ENCODE results near the gene PRKD2. TPM values are rescaled to one million over a fixed set of nuclear protein-coding genes. Genes with fewer than 3 reads are reported as not detected.

PRKD2 gene
- total and polyA plus RNA-seq, 11 donors: 8.4 to 32.8 (median 12.1) TPM

DNA sequence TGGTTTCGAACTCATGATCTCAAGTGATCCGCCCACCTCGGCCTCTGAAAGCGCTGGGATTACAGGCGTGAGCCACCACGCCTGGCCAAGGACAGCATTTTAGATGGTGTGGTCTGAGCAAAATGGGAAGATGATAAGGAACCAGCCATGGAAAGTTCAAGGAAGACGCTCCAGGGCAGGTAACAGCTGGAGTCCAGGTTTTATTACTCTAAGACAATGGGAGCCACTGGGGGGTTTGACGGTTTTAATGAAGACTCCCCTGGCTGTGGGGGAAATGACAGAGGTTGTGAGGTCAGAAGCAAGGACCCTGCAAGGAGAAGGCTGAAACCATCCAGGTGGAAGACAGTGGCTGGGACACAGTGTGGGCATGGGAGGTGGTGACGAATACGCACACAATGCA, 20.9 kb downstream of the PRKD2 start:
- Histone ChIP-seq H3K4me1 (peaks cover 0 to 13% (median 3%) of the 10 kb centered on the region in 12 donors), H3K9me3 (no peaks in the 10 kb centered on the region), H3K27ac (no peak overlapping the region), H3K27me3 (no peaks in the 10 kb centered on the region), H3K36me3 (peaks cover 3 to 96% (median 92%) of the 10 kb centered on the region in 9 donors), H3K4me3 (no peak overlapping the region)
- TF ChIP-seq, protein P1, sequence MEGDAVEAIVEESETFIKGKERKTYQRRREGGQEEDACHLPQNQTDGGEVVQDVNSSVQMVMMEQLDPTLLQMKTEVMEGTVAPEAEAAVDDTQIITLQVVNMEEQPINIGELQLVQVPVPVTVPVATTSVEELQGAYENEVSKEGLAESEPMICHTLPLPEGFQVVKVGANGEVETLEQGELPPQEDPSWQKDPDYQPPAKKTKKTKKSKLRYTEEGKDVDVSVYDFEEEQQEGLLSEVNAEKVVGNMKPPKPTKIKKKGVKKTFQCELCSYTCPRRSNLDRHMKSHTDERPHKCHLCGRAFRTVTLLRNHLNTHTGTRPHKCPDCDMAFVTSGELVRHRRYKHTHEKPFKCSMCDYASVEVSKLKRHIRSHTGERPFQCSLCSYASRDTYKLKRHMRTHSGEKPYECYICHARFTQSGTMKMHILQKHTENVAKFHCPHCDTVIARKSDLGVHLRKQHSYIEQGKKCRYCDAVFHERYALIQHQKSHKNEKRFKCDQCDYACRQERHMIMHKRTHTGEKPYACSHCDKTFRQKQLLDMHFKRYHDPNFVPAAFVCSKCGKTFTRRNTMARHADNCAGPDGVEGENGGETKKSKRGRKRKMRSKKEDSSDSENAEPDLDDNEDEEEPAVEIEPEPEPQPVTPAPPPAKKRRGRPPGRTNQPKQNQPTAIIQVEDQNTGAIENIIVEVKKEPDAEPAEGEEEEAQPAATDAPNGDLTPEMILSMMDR (IDR thresholded peaks at IDR 0.05): no peak
- no peak for TF ChIP-seq POLR2A (IDR thresholded peaks at IDR 0.05)
- DNase-seq (peak in 1 of 5 donors; percentile 4), ATAC-seq (no peak)
- intact Hi-C loops (cut with DNase I): loop anchor here in 2 of 10 donors (5.0 kb wide), 2 partner anchors 41 to 46 kb away; no protein-coding TSS in a partner anchor
- WGBS, 4 donors: 96 to 97% (median 96%) methylated on average over 10 of the region's 10 CpGs

DNA sequence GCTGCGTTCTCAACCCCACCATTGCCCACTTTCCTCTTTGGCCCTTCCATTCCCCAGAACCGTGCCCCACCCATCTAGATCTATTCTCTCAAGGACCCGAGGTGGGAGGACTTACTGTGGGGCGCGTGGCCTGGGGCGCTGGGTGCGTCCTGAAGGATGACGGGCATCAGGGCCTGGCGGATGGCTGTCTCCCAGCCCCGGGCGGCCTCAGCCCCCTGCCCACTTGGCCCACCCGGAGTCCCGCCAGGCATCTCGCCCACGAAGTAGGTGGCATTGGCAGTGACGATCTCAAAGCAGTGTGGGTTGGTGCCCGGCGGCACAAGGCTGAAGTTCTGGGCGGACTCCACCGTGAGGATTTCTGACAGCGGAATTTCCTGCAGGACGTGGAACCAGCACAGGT, 23.2 kb downstream of the PRKD2 start:
- H3K4me3 ChIP-seq: no peak overlapping the region
- H3K9me3 ChIP-seq: no peaks in the 10 kb centered on the region
- ATAC-seq (no peak), DNase-seq (peak in 1 of 5 donors; percentile 18)
- 94 to 96% (median 95%) methylated on average over 15 to 22 of the region's 22 CpGs for WGBS, 4 donors
- peaks cover 2 to 96% (median 92%) of the 10 kb centered on the region in 9 donors for H3K36me3 ChIP-seq
- peaks cover 0 to 13% (median 3%) of the 10 kb centered on the region in 12 donors for H3K4me1 ChIP-seq
- TF ChIP-seq POLR2A (IDR thresholded peaks at IDR 0.05): no peak
- TF ChIP-seq, protein P1 (IDR thresholded peaks at IDR 0.05): no peak
- intact Hi-C loops (cut with DNase I): no loop called here
- H3K27me3 ChIP-seq: no peaks in the 10 kb centered on the region
- H3K27ac ChIP-seq: no peak overlapping the region

DNA sequence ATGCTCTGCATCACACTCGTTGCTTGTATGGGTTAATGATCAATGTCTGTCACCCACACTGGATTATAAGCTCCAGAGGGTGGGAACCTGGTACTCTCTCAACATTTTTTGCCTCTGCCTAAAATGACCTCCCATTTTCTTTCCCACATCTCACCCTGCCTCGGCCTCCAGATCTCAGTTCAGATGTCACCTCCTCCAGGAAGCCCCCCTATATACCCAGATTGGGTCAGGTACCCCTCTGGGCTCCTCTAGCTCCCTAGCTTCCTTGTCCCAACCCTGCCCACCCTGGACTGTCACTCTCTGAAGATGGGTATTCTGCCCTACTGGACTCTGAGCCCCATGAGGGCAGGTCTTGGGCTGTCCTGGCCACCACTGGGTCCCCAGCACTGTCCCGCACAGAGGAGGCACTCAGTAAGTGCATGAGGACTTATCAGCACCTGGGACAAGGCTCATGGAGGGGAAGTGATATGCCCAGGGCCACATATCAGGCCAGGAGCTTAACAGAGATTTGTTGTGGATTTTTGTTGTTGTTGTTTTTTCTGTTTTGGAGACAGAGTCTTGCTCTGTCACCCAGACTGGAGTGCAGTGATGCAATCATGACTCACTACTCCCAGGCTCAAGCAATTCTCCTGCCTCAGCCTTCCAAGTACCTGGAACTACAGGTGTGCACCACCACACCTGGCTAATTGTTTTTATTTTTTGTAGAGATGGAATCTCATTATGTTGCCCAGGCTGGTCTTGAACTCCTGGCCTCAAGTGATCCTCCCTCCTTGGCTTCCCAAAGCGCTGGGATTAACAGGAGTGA, 23.8 kb downstream of the PRKD2 start:
- no peaks in the 10 kb centered on the region for H3K9me3 ChIP-seq
- no peak overlapping the region for H3K27ac ChIP-seq
- peak in 1 of 5 donors; percentile 2 for DNase-seq
- no peak overlapping the region for H3K4me3 ChIP-seq
- intact Hi-C loops (cut with DNase I): no loop called here
- H3K4me1 ChIP-seq: peaks cover 0 to 13% (median 3%) of the 10 kb centered on the region in 12 donors
- H3K27me3 ChIP-seq: no peaks in the 10 kb centered on the region
- TF ChIP-seq, protein P1 (IDR thresholded peaks at IDR 0.05): no peak
- TF ChIP-seq POLR2A (IDR thresholded peaks at IDR 0.05): no peak
- WGBS, 4 donors: 95 to 97% (median 97%) methylated on average over 3 to 4 of the region's 4 CpGs
- peaks cover 2 to 96% (median 92%) of the 10 kb centered on the region in 9 donors for H3K36me3 ChIP-seq
- no peak for ATAC-seq

DNA sequence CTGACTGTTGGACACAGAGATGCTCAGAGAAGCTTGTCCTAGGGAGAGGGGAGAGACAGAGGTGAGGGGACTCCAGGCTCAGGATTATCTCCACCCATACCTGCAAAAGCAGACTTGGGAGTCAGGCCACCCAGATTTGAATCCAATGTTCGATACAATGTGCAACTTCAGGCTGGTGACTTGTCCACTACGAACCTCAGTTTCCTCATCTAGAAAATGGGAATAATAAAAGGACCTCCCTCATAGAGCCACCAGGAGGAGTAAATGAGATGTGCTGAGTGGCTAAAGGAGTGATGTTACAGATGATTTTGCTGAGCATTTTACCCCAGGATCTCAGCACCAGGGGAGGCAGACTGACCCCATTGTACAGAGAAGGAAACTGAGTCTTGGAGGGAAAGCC, 25.0 kb downstream of the PRKD2 start:
- 91 to 99% (median 95%) methylated on average over 2 of the region's 2 CpGs for WGBS, 4 donors

More for the DNA sequence above, 25.0 kb downstream of the PRKD2 start:
- Histone ChIP-seq H3K4me1 (peaks cover 0 to 3% (median 0%) of the 10 kb centered on the region in 12 donors), H3K27ac (no peak overlapping the region), H3K9me3 (no peaks in the 10 kb centered on the region), H3K4me3 (no peak overlapping the region), H3K27me3 (no peaks in the 10 kb centered on the region), H3K36me3 (peaks cover 2 to 100% (median 100%) of the 10 kb centered on the region in 9 donors)
- intact Hi-C loops (cut with DNase I): no loop called here
- ATAC-seq (no peak), DNase-seq (no peak)
- TF ChIP-seq, protein P1 (IDR thresholded peaks at IDR 0.05): no peak
- TF ChIP-seq POLR2A (IDR thresholded peaks at IDR 0.05): no peak

Measured in heart left ventricle (tissue), 16 donors.